ENCODE measurements around the gene C10orf71. TPM values are rescaled to one million over a fixed set of nuclear protein-coding genes. Genes with fewer than 3 reads are reported as not detected.
A peak's percentile ranks its signal among the peaks of the same experiment; 100 is the strongest.

C10orf71 gene
- total and polyA plus RNA-seq, 4 donors = under 0.01 to 0.27 (median 0.06) TPM; not detected in 1

- Histone ChIP-seq H3K4me3 (ENCODE audit: low read depth, low read length) (no peak overlapping the region), H3K9me3 (ENCODE audit: control insufficient read depth, insufficient read depth, low read length) (peaks cover 2% of the 10 kb centered on the region), H3K36me3 (ENCODE audit: control insufficient read depth, insufficient read depth, low read length) (no peaks in the 10 kb centered on the region), H3K27me3 (ENCODE audit: control insufficient read depth, insufficient read depth, low read length) (no peaks in the 10 kb centered on the region), H3K4me1 (ENCODE audit: control insufficient read depth, insufficient read depth, low read length) (peaks cover 12% of the 10 kb centered on the region), H3K27ac (ENCODE audit: low read depth, low read length) (no peak overlapping the region)
- WGBS (ENCODE audit: insufficient coverage) = 70% methylated on average over 5 of the region's 6 CpGs
- DNase-seq (ENCODE audit: low read depth in 4 of 6, low spot score in 6 of 6) = no peak
Observed at GRCh38 chr10:49353026-49353894, 54.3 kb downstream of the C10orf71 start.

GRCh38 chr10:49353895-49354566 lies 55.1 kb downstream of the C10orf71 start:
- Histone ChIP-seq H3K4me3 (ENCODE audit: low read depth, low read length) (no peak overlapping the region), H3K27me3 (ENCODE audit: control insufficient read depth, insufficient read depth, low read length) (no peaks in the 10 kb centered on the region)
- 92% methylated on average over 7 of the region's 8 CpGs for WGBS (ENCODE audit: insufficient coverage)

GRCh38 chr10:49354593-49354992 lies 55.6 kb downstream of the C10orf71 start:
- Histone ChIP-seq H3K27ac (ENCODE audit: low read depth, low read length) (no peak overlapping the region), H3K27me3 (ENCODE audit: control insufficient read depth, insufficient read depth, low read length) (no peaks in the 10 kb centered on the region), H3K36me3 (ENCODE audit: control insufficient read depth, insufficient read depth, low read length) (no peaks in the 10 kb centered on the region), H3K9me3 (ENCODE audit: control insufficient read depth, insufficient read depth, low read length) (peaks cover 2% of the 10 kb centered on the region), H3K4me3 (ENCODE audit: low read depth, low read length) (no peak overlapping the region), H3K4me1 (ENCODE audit: control insufficient read depth, insufficient read depth, low read length) (peaks cover 16% of the 10 kb centered on the region)
- WGBS (ENCODE audit: insufficient coverage) = 74% methylated on average over 3 of the region's 3 CpGs
- DNase-seq (ENCODE audit: low read depth in 4 of 6, low spot score in 6 of 6) = no peak

More at GRCh38 chr10:49353895-49354566, 55.1 kb downstream of the C10orf71 start:
- H3K36me3 ChIP-seq (ENCODE audit: control insufficient read depth, insufficient read depth, low read length) = no peaks in the 10 kb centered on the region
- H3K9me3 ChIP-seq (ENCODE audit: control insufficient read depth, insufficient read depth, low read length) = peaks cover 2% of the 10 kb centered on the region
- peaks cover 12% of the 10 kb centered on the region for H3K4me1 ChIP-seq (ENCODE audit: control insufficient read depth, insufficient read depth, low read length)
- no peak for DNase-seq (ENCODE audit: low read depth in 4 of 6, low spot score in 6 of 6)
- no peak overlapping the region for H3K27ac ChIP-seq (ENCODE audit: low read depth, low read length)

GRCh38 chr10:49355221-49355620 lies 56.3 kb downstream of the C10orf71 start:
- Histone ChIP-seq H3K27me3 (ENCODE audit: control insufficient read depth, insufficient read depth, low read length) (no peaks in the 10 kb centered on the region), H3K9me3 (ENCODE audit: control insufficient read depth, insufficient read depth, low read length) (no peaks in the 10 kb centered on the region), H3K4me1 (ENCODE audit: control insufficient read depth, insufficient read depth, low read length) (peaks cover 22% of the 10 kb centered on the region), H3K4me3 (ENCODE audit: low read depth, low read length) (no peak overlapping the region), H3K27ac (ENCODE audit: low read depth, low read length) (no peak overlapping the region), H3K36me3 (ENCODE audit: control insufficient read depth, insufficient read depth, low read length) (no peaks in the 10 kb centered on the region)
- 89% methylated on average over 1 of the region's 3 CpGs for WGBS (ENCODE audit: insufficient coverage)
- no peak for DNase-seq (ENCODE audit: low read depth in 4 of 6, low spot score in 6 of 6)

- Histone ChIP-seq H3K36me3 (ENCODE audit: control insufficient read depth, insufficient read depth, low read length) (no peaks in the 10 kb centered on the region), H3K27ac (ENCODE audit: low read depth, low read length) (no peak overlapping the region), H3K9me3 (ENCODE audit: control insufficient read depth, insufficient read depth, low read length) (no peaks in the 10 kb centered on the region), H3K4me3 (ENCODE audit: low read depth, low read length) (no peak overlapping the region), H3K27me3 (ENCODE audit: control insufficient read depth, insufficient read depth, low read length) (no peaks in the 10 kb centered on the region), H3K4me1 (ENCODE audit: control insufficient read depth, insufficient read depth, low read length) (peaks cover 24% of the 10 kb centered on the region)
- DNase-seq (ENCODE audit: low read depth in 4 of 6, low spot score in 6 of 6) = peak in 1 of 6 donors; percentile 58
- WGBS (ENCODE audit: insufficient coverage) = 94% methylated on average over 3 of the region's 4 CpGs
Observed at GRCh38 chr10:49356181-49356580, 57.2 kb downstream of the C10orf71 start.

GRCh38 chr10:49356944-49357343 lies 58.0 kb downstream of the C10orf71 start:
- no peak for DNase-seq (ENCODE audit: low read depth in 4 of 6, low spot score in 6 of 6)
- Histone ChIP-seq H3K27me3 (ENCODE audit: control insufficient read depth, insufficient read depth, low read length) (no peaks in the 10 kb centered on the region), H3K27ac (ENCODE audit: low read depth, low read length) (no peak overlapping the region), H3K4me3 (ENCODE audit: low read depth, low read length) (no peak overlapping the region), H3K9me3 (ENCODE audit: control insufficient read depth, insufficient read depth, low read length) (no peaks in the 10 kb centered on the region), H3K36me3 (ENCODE audit: control insufficient read depth, insufficient read depth, low read length) (no peaks in the 10 kb centered on the region), H3K4me1 (ENCODE audit: control insufficient read depth, insufficient read depth, low read length) (peaks cover 22% of the 10 kb centered on the region)
- WGBS (ENCODE audit: insufficient coverage) = no CpG with 5 or more reads among the region's 1 CpG

GRCh38 chr10:49357910-49358309 lies 58.9 kb downstream of the C10orf71 start:
- Histone ChIP-seq H3K4me3 (ENCODE audit: low read depth, low read length) (no peak overlapping the region), H3K27me3 (ENCODE audit: control insufficient read depth, insufficient read depth, low read length) (no peaks in the 10 kb centered on the region), H3K4me1 (ENCODE audit: control insufficient read depth, insufficient read depth, low read length) (peaks cover 17% of the 10 kb centered on the region), H3K9me3 (ENCODE audit: control insufficient read depth, insufficient read depth, low read length) (no peaks in the 10 kb centered on the region), H3K27ac (ENCODE audit: low read depth, low read length) (no peak overlapping the region), H3K36me3 (ENCODE audit: control insufficient read depth, insufficient read depth, low read length) (no peaks in the 10 kb centered on the region)
- no peak for DNase-seq (ENCODE audit: low read depth in 4 of 6, low spot score in 6 of 6)
- no CpG with 5 or more reads among the region's 2 CpGs for WGBS (ENCODE audit: insufficient coverage)

GRCh38 chr10:49359349-49360270 lies 60.6 kb downstream of the C10orf71 start:
- Histone ChIP-seq H3K27ac (ENCODE audit: low read depth, low read length) (no peak overlapping the region), H3K4me1 (ENCODE audit: control insufficient read depth, insufficient read depth, low read length) (peaks cover 17% of the 10 kb centered on the region), H3K4me3 (ENCODE audit: low read depth, low read length) (no peak overlapping the region), H3K36me3 (ENCODE audit: control insufficient read depth, insufficient read depth, low read length) (peaks cover 3% of the 10 kb centered on the region), H3K9me3 (ENCODE audit: control insufficient read depth, insufficient read depth, low read length) (no peaks in the 10 kb centered on the region), H3K27me3 (ENCODE audit: control insufficient read depth, insufficient read depth, low read length) (no peaks in the 10 kb centered on the region)
- peak in 2 of 6 donors; percentile 23 to 41 for DNase-seq (ENCODE audit: low read depth in 4 of 6, low spot score in 6 of 6)
- WGBS (ENCODE audit: insufficient coverage) = 55% methylated on average over 5 of the region's 13 CpGs
